HepG2 (cell line): Measurements from ENCODE around the gene PCDHGA9. TPM values are rescaled to one million over a fixed set of nuclear protein-coding genes. Genes with fewer than 3 reads are reported as not detected.

Experiments used
- ATAC-seq: fragments of 200-7000 bp; cut with Tn5 transposase; 3 replicates; pipeline ENCODE4 v1.9.1; 2020; ENCODE audit warnings: mild to moderate bottlenecking, moderate library complexity
- BruUV-seq: library from RNA; stranded (reverse); fragments of 400-500 nt; replicated peaks from 2 replicates; lab custom pipeline; 2021; lab: Mats Ljungman, UMichigan
- CTCF ChIA-PET: fragments of 300-600 bp; formaldehyde crosslinking; extraction: SDS; loops from one replicate; lab custom pipeline; 2021; ENCODE audit warnings: low total read pairs, inconsistent platforms, low intra/inter-chr PET ratio; lab: Yijun Ruan, JAX
- POLR2A ChIA-PET: fragments of 350-600 bp; sonication (Branson Sonifier 250); formaldehyde crosslinking; loops from one replicate; lab custom pipeline; 2020; ENCODE audit warnings: antibody characterized with exemption, inconsistent platforms; lab: Yijun Ruan, JAX
- DNase-seq: peaks from one replicate; pipeline ENCODE4 v3.0.0-alpha.2; 2015; ENCODE audit warnings: low spot score
- FAIRE-seq: peaks from 3 replicates; lab custom pipeline; 2011; peaks lifted over from hg19 to GRCh38; lab: Jason Lieb, UNC
- H2AFZ ChIP-seq: one replicate; pipeline ENCODE4 v1.6.1; 2011; ENCODE audit warnings: low read length, inconsistent platforms
- H3K27ac ChIP-seq: fragments of 300-600 bp; 3 replicates; pipeline ENCODE4 v1.8.0; 2011; ENCODE audit warnings: mixed run types, mild to moderate bottlenecking, mixed read lengths, low read length, inconsistent platforms; ENCODE audit not compliant: insufficient read depth; ENCODE audit errors: extremely low read length
- H3K27me3 ChIP-seq, 2 experiments: fragments of 200-600 bp in 1 of 2; 2 replicates in 1 of 2; 3 replicates in 1 of 2; pipeline versions ENCODE4 v1.6.0 to v1.8.0; 2011; ENCODE audit warnings: low read length in 2 of 2, mild to moderate bottlenecking in 2 of 2, moderate library complexity in 2 of 2, inconsistent platforms in 1 of 2; ENCODE audit not compliant: insufficient read depth in 2 of 2, control insufficient read depth in 1 of 2
- H3K36me3 ChIP-seq, 2 experiments: fragments of 200-600 bp in 1 of 2; replicated peaks in 1 of 2; 2 replicates in 1 of 2; 3 replicates in 1 of 2; pipeline versions ENCODE4 v1.5.1 to v1.8.0; 2011; ENCODE audit warnings: low read length in 2 of 2, inconsistent platforms in 1 of 2; ENCODE audit not compliant: insufficient read depth in 2 of 2, control insufficient read depth in 1 of 2
- H3K4me1 ChIP-seq: 2 replicates; pipeline ENCODE4 v1.5.1; 2012; ENCODE audit warnings: low read length, inconsistent platforms; ENCODE audit not compliant: insufficient read depth
- H3K4me2 ChIP-seq: 2 replicates; pipeline ENCODE4 v1.6.0; 2011; ENCODE audit warnings: low read depth, low read length, inconsistent platforms
- H3K4me3 ChIP-seq, 3 experiments: fragments of 200-600 bp in 1 of 3; sonication (generic), shearing (Covaris generic) in 1 of 3; replicated peaks in 1 of 3; 2 replicates each; pipeline ENCODE4 v1.5.1; 2011 to 2016; ENCODE audit warnings: low read length in 3 of 3, inconsistent platforms in 2 of 3, low read depth in 2 of 3, mild to moderate bottlenecking in 2 of 3, control low read depth in 1 of 3, mixed read lengths in 1 of 3; ENCODE audit not compliant: insufficient read depth in 1 of 3
- H3K79me2 ChIP-seq: one replicate; pipeline ENCODE4 v1.6.1; 2011; ENCODE audit warnings: low read length, inconsistent platforms; ENCODE audit not compliant: insufficient read depth
- H3K9ac ChIP-seq: 2 replicates; pipeline ENCODE4 v1.6.0; 2011; ENCODE audit warnings: mild to moderate bottlenecking, low read depth, low read length, inconsistent platforms; ENCODE audit not compliant: insufficient read depth
- H3K9me3 ChIP-seq: 2 replicates; pipeline ENCODE4 v1.5.1; 2012; ENCODE audit warnings: mild to moderate bottlenecking, low read length
- H4K20me1 ChIP-seq: 2 replicates; pipeline ENCODE4 v1.6.0; 2011; ENCODE audit warnings: inconsistent platforms, mild to moderate bottlenecking, low read length, moderate library complexity; ENCODE audit not compliant: insufficient read depth
- CREB1 ChIP-seq, 2 experiments: fragments of 450-650 bp in 1 of 2; IDR thresholded peaks; 2 replicates each; pipeline ENCODE4 v1.6.1; 2016 to 2017; ENCODE audit warnings: control low read depth in 1 of 2, mild to moderate bottlenecking in 1 of 2, missing compliant biosample characterization in 1 of 2, missing genetic modification characterization in 1 of 2
- FOXO1 ChIP-seq: sonication (generic); formaldehyde crosslinking; IDR thresholded peaks from 2 replicates; pipeline ENCODE4 v1.4.0; 2020; ENCODE audit warnings: missing genetic modification reagents
- HDAC1 ChIP-seq: sonication (generic); formaldehyde crosslinking; IDR thresholded peaks from 2 replicates; pipeline ENCODE4 v1.5.1; 2020; ENCODE audit warnings: mild to moderate bottlenecking, missing genetic modification reagents
- HMGXB3 ChIP-seq: sonication (generic); formaldehyde crosslinking; IDR thresholded peaks from 2 replicates; pipeline ENCODE4 v1.4.0; 2020; ENCODE audit warnings: missing genetic modification reagents, borderline replicate concordance
- HOXA7 ChIP-seq: sonication (generic); formaldehyde crosslinking; IDR thresholded peaks from 2 replicates; pipeline ENCODE4 v1.8.1; 2022; ENCODE audit warnings: mild to moderate bottlenecking, missing genetic modification reagents, moderate library complexity
- PHF21A ChIP-seq: sonication (generic); formaldehyde crosslinking; IDR thresholded peaks from 2 replicates; pipeline ENCODE4 v1.5.0; 2020; ENCODE audit warnings: mild to moderate bottlenecking, missing genetic modification reagents
- POGZ ChIP-seq: sonication (generic); formaldehyde crosslinking; IDR thresholded peaks from 2 replicates; pipeline ENCODE4 v1.4.0; 2020; ENCODE audit warnings: mild to moderate bottlenecking, missing genetic modification reagents
- SMYD3 ChIP-seq: sonication (generic); formaldehyde crosslinking; IDR thresholded peaks from 2 replicates; pipeline ENCODE4 v1.8.1; 2023; ENCODE audit warnings: mild to moderate bottlenecking, missing genetic modification reagents
- SPEN ChIP-seq: sonication (generic); formaldehyde crosslinking; IDR thresholded peaks from 2 replicates; pipeline ENCODE4 v1.5.1; 2020; ENCODE audit warnings: low read depth, mild to moderate bottlenecking, missing genetic modification reagents
- TRAFD1 ChIP-seq: sonication (generic); formaldehyde crosslinking; IDR thresholded peaks from 2 replicates; pipeline ENCODE4 v1.5.1; 2020; ENCODE audit warnings: missing genetic modification reagents, mild to moderate bottlenecking, borderline replicate concordance
- ZNF17 ChIP-seq: sonication (generic); formaldehyde crosslinking; IDR thresholded peaks from 2 replicates; pipeline ENCODE4 v1.5.0; 2020; ENCODE audit warnings: mild to moderate bottlenecking, missing genetic modification reagents
- ZNF337 ChIP-seq: sonication (generic); formaldehyde crosslinking; IDR thresholded peaks from 2 replicates; pipeline ENCODE4 v1.5.1; 2020; ENCODE audit warnings: missing genetic modification reagents, low read depth, mild to moderate bottlenecking, borderline replicate concordance
- WGBS: methylation state at CpG from one replicate; pipeline ENCODE4 v1.1.6; 2017; ENCODE audit warnings: low lambda C conversion rate; 5-methylcytosine and 5-hydroxymethylcytosine counted together
- in situ Hi-C: cut with HindIII; loops from 2 replicates; pipeline ENCODE4 v1.10.0; 2017; ENCODE audit warnings: low pct_unique_long_range_greater_than_20kb; ENCODE audit not compliant: extremely low pct_ligation_motif_present
- intact Hi-C: fragments of 100-400 bp; cut with micrococcal nuclease; formaldehyde crosslinking; loops from one replicate; pipeline ENCODE4 v1.10.0; 2022; ENCODE audit not compliant: unreplicated experiment
- polyA plus RNA-seq, 8 experiments: library from polyadenylated mRNA; depleted of rRNA in 3 of 8; stranded (reverse) in 7 of 8; unstranded in 1 of 8; fragments of >200 nt; fragmentation: Illumina TruSeq in 4 of 8; extraction: Trizol in 4 of 8; gene quantifications; 2 replicates each; pipeline versions ENCODE4 v1.2.1 to v1.2.3, GENCODE V29; 2011 to 2016; ENCODE audit warnings: low read depth in 4 of 8, missing spikeins in 1 of 8, mixed read lengths in 1 of 8; ENCODE audit not compliant: insufficient read depth in 1 of 8
- total RNA-seq, 5 experiments: library from RNA; depleted of rRNA; stranded (reverse); fragments of >200 nt; fragmentation: Illumina TruSeq; extraction: Trizol; gene quantifications; 2 replicates each; pipeline ENCODE4 v1.2.3, GENCODE V29; 2016; ENCODE audit warnings: low read depth in 1 of 5

The PCDHGA9 gene
- total and polyA plus RNA-seq, 2 of the 13 experiments (the other 11 are each of a cell fraction or from before 2014, with no cell fraction given): 0.09 to 0.38 TPM

- Histone ChIP-seq H3K9me3 (peaks cover 10% of the 10 kb centered on the region; the same call in 1 of the 2 replicates), H4K20me1 (no peaks in the 10 kb centered on the region), H3K9ac (no peak overlapping the region), H2AFZ (no peak overlapping the region), H3K36me3 (no peaks in the 10 kb centered on the region), H3K4me1 (peaks cover 5% of the 10 kb centered on the region; the same call in 1 of the 2 replicates), H3K4me2 (no peak overlapping the region), H3K4me3 (no peak overlapping the region), H3K27me3 (no peaks in the 10 kb centered on the region), H3K27ac (no peak overlapping the region), H3K79me2 (no peaks in the 10 kb centered on the region)
- FAIRE-seq (no peak), DNase-seq (no peak), ATAC-seq (no peak)
- no peak for TF ChIP-seq TRAFD1 (CRISPR knock-in tag)
- TF ChIP-seq HOXA7 (CRISPR knock-in tag): no peak
- no peak for TF ChIP-seq PHF21A (CRISPR knock-in tag)
- TF ChIP-seq HMGXB3 (CRISPR knock-in tag): no peak
- TF ChIP-seq FOXO1 (CRISPR knock-in tag): no peak
- no peak for TF ChIP-seq SMYD3 (CRISPR knock-in tag)
- TF ChIP-seq ZNF337 (CRISPR knock-in tag): no peak
- TF ChIP-seq CREB1 (IDR thresholded peaks at IDR 0.05): no peak
- TF ChIP-seq CREB1 (CRISPR knock-in tag; IDR thresholded peaks at IDR 0.05): no peak
- no peak for TF ChIP-seq SPEN (CRISPR knock-in tag)
- TF ChIP-seq POGZ: no peak
- TF ChIP-seq HDAC1 (CRISPR knock-in tag): no peak
- no peak for TF ChIP-seq ZNF17
- ChIA-PET CTCF (no interaction called here), POLR2A (no interaction called here)
- in situ Hi-C loops: no loop called here
- WGBS: 56% methylated on average over 7 of the region's 43 CpGs
- intact Hi-C loops: no loop called here
- no TSS peak for BruUV-seq
Measured at GRCh38 chr5:141384471-141385267, 17.9 kb upstream of the PCDHGA9 start.
